Nucleus accumbens (tissue), 56 donors: ENCODE measurements around the gene DCD.
"Not testable (repeated sequence)": the region's sequence is repeated elsewhere in the genome, so short reads cannot be mapped to it uniquely, and the experiment has no call there.

ENCODE experiments used
- DNase-seq, 56 donors: peaks; one replicate each; lab custom pipeline; 2025; lab: John Stamatoyannopoulos, UW

Gene DCD

GRCh38 chr12:54657105-54657607, 9.0 kb upstream of the DCD start:
- no peak for DNase-seq

GRCh38 chr12:54654926-54655325, 6.8 kb upstream of the DCD start:
- no peak for DNase-seq

GRCh38 chr12:54653025-54653424, 4.9 kb upstream of the DCD start:
- no peak for DNase-seq

GRCh38 chr12:54650889-54651288, 2.7 kb upstream of the DCD start:
- no peak for DNase-seq

GRCh38 chr12:54650409-54650808, 2.2 kb upstream of the DCD start:
- DNase-seq = no peak

GRCh38 chr12:54649825-54650224, 1.7 kb upstream of the DCD start:
- no peak for DNase-seq

- no peak for DNase-seq
These were observed 6.6 kb downstream of the DCD start for GRCh38 chr12:54641554-54641953.

GRCh38 chr12:54641089-54641488, 7.1 kb downstream of the DCD start:
- DNase-seq = no peak

GRCh38 chr12:54639112-54639511, 9.1 kb downstream of the DCD start:
- not testable (repeated sequence) for DNase-seq

- DNase-seq = no peak
These were observed 13.4 kb downstream of the DCD start, which contains the start of gene LACRT for GRCh38 chr12:54634795-54635194. Gene LACRT (minus strand): TSS chr12:54634895. CDS start chr12:54634841, 54 bp downstream.

- peak in 2 of 56 donors; percentile 8 to 17 for DNase-seq
These were observed 16.0 kb downstream of the DCD start for GRCh38 chr12:54631988-54632728.

- peak in 18 of 56 donors; percentile 5 to 51 (median 22) for DNase-seq
These were observed 16.6 kb downstream of the DCD start for GRCh38 chr12:54631551-54631950.

- DNase-seq = no peak
These were observed 18.2 kb downstream of the DCD start for GRCh38 chr12:54629925-54630324.

GRCh38 chr12:54628186-54628846, 19.8 kb downstream of the DCD start:
- DNase-seq = no peak

- no peak for DNase-seq
These were observed 20.9 kb downstream of the DCD start for GRCh38 chr12:54627304-54627703.

- DNase-seq = no peak
These were observed 22.6 kb downstream of the DCD start for GRCh38 chr12:54625598-54625997.

GRCh38 chr12:54624315-54625279, 23.6 kb downstream of the DCD start:
- DNase-seq = no peak

- no peak for DNase-seq
These were observed 25.5 kb downstream of the DCD start for GRCh38 chr12:54622463-54623183.

GRCh38 chr12:54616933-54617680, 31.1 kb downstream of the DCD start:
- no peak for DNase-seq
